Activated CD8-positive, alpha-beta memory T cell treated with anti-CD3 and anti-CD28 coated beads, Interleukin-2, amount 50 U/mL, for 4 hours (primary cell): ENCODE measurements around the gene RBM38.

Experiments
- DNase-seq: peaks from one replicate; pipeline ENCODE4 v3.0.0-alpha.2; 2020

Gene RBM38

GRCh38 chr20:57437672-57438330 lies 46.6 kb downstream of the RBM38 start:
- no peak for DNase-seq

DNA sequence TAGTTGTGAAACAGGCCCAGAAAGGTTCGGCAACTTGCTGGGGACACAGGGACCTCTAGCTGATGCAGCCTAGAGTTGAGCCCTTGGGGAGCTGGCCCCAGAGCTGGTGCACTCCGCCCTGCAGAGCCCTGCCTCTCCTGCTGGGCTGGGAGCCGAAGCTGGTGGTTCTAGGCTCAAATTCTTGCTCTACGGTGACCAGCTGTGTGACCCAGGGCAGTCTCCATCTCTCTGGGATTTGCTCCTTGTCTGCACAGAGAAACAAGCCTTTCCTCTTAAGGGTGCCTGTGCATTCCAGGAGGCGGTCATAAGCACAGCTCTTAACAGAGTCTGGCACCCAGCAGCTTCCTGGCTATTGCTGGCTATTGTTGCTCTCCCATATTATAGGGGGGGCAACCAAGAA lies 47.4 kb downstream of the RBM38 start:
- DNase-seq = no peak

DNA sequence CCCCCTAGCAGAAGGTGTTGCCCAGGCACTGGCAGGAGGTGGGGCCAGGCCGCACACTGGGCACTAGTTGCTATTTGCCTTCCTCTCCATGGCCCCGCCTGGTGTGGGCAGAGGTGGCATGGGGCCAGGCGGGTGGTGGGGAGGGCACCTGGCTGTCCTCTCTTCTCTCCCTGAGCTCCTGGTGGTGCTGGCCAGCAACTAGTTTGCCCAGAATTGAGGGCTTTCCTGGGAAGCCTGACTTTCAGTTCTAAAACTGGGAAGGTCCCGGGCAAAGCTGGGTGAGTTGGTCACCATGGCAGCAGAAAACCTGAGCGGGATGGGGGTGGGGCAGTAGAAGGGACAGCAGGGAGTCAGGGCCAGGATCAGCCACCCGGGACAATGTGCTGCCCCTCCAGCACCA lies 48.2 kb downstream of the RBM38 start:
- DNase-seq = no peak

DNA sequence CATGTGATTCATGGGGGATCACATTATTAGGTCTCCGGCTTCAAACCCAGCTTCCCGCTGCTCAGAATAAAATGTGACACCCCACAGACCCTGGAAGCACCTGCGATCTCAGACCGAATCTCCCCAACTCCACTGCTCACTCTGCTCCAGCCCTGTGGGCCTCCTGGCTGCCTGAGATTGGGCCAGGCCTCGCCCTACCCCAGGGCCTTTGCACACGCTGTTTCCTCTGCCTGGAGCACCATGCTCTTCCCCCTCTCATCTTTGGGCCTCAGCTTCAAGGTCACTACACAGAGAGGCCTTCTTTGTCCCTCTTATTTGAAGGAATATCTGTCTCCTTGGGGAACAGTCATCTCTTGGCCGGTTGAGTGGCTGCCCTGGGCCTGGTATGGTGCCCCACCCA lies 48.8 kb downstream of the RBM38 start:
- DNase-seq = no peak

GRCh38 chr20:57440678-57441509 lies 49.7 kb downstream of the RBM38 start:
- no peak for DNase-seq

DNA sequence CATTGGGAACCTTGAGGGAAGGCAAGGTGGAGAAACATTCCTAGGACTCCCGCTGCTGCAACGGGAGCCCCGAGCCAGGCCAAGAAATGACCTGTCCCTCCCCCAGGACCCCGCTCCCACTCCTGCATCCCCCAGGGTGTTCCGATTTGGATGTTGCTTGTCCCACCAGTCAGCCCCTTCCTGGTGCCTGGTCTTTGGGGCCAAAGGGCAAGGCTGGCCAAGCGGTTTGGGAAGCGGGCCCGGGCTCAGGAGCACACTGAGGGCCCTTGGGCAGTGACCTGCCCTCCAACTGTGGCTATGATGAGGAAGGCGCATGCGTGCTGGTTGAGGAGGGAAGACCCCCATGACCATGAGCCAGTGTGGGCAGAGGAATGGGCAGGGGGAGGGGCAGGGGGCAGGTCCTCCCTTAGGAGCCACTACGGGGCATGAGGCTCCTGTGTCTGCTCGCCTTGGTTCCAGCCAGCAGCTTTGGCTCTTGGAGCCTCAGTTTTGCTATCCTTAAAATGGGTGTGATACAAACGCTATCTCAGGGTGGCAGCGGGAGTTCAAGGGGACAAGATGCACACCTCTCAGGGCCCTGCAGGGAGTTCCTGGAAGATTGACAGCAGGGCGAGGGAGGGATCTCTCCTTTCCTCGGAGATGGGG lies 50.4 kb downstream of the RBM38 start:
- DNase-seq = no peak

GRCh38 chr20:57442158-57442887 lies 51.1 kb downstream of the RBM38 start:
- no peak for DNase-seq

- no peak for DNase-seq
These were observed 51.7 kb downstream of the RBM38 start for GRCh38 chr20:57442888-57443239.

GRCh38 chr20:57443349-57444265 lies 52.4 kb downstream of the RBM38 start:
- DNase-seq = no peak

- DNase-seq = no peak
These were observed 53.3 kb downstream of the RBM38 start for GRCh38 chr20:57444394-57445048.

GRCh38 chr20:57445298-57445697 lies 54.1 kb downstream of the RBM38 start:
- no peak for DNase-seq

- DNase-seq = no peak
These were observed 54.6 kb downstream of the RBM38 start for GRCh38 chr20:57445774-57446173.

DNA sequence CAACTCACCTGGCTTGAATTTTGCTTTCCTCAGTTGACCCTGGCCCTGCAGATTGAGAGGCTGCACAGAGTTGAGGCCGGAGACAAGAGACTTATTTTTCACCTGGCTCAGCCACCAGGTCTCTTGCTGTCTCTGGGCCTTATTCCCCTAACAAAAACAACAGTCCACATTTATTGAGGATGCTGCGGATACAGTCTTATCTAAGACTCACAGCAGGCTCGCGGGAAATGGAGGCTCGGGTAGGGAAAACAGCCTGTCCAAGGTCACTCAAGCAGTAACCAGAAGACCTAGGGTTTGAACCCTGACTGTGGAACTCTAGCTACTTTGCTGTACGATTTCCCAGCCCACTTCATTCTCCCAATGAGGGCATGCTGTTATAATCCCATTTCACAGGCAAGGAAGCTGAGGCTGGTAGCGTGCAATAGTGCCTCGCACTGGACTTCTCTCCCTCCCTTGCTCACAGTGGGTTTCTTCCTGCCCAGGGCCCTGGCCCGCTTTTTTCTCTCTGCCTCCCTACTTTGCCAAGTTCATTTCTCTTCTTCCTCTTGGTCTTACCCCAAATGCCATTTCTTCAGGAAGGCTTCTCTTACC lies 57.7 kb downstream of the RBM38 start:
- DNase-seq = no peak

DNA sequence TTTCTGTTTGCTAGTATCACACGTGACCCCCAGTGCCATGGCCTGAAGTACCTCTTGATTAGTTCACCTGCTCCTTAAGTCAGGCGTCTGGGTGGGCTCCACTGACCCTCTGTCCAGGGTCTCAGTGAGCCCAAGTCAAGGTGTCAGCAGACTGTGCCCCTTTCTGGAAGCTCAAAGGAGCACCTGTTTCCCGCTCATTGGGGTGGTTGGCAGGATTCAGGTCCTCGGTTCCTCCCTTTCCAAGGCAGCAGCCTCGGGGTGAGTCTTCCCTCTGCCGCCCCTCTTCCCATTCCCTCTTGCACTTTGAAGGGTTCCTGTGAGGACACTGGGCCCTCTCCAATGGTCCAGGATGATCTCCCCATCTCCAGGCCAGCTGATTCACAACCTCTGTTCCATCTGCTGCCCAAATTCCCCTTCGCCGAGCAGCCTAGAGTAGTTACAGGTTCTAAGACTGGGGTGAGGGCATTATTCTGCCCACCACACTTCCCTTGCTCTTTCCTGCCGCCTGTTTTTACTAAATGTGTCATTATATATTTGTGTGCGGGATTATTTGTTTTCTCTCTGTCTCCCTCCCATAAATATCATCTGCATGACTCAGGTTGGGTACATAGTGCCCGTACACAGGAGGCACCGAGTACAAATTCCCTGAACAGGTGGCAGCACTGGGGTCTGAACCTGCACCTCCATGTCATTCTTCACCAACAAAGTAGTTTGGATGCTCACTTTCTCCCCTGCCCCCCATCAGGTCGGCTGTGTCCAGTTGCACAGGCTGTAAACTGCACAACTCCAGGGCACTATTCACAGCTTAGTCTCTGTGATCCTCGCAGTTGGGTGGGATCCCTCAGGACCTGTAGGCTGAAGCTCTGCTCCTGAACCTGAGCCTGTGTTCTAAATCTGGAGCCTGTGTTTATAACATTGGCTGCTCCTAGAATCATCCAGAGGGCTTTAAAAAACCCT lies 58.5 kb downstream of the RBM38 start:
- no peak for DNase-seq

DNA sequence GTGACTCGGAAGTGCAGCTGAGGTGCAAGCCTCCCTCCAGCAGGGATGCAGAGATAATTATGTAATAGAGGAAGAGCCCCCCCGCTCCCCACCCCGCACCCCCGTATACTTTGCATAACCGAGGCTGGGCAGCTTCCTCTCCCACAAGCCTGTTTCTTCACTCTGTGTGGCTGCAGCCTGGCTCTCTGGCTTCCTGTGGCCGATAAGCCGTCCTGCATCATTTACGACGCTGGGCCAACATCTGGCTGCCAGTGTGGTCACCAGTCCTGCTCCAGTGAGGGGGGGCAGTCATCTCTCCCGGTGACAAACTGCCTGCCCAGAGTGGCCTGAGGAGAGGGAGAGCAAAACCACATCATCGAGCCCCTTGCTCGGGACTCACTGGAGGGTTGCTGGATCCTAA lies 59.2 kb downstream of the RBM38 start:
- DNase-seq = no peak

DNA sequence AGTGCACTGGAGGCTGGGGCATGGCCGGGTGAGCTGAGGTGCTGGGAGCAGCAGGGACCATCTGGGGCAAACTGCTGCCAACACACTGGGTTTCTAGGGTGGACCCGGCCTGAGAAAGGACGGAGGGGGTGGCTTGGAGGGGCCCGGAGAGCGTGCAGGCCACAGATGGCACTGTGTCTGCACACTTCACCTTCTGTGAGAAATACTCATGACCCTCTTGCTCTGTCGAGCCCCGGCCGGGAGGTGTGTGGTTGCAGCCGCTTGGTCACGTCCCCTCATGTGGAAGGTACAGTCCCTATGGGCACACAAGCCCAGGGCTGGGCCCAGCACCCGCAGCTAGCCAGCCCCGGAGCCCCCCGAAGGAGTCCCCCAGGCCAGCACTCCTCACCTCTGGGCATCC lies 59.7 kb downstream of the RBM38 start:
- no peak for DNase-seq

- no peak for DNase-seq
These were observed 60.2 kb downstream of the RBM38 start for GRCh38 chr20:57451431-57451794.

DNA sequence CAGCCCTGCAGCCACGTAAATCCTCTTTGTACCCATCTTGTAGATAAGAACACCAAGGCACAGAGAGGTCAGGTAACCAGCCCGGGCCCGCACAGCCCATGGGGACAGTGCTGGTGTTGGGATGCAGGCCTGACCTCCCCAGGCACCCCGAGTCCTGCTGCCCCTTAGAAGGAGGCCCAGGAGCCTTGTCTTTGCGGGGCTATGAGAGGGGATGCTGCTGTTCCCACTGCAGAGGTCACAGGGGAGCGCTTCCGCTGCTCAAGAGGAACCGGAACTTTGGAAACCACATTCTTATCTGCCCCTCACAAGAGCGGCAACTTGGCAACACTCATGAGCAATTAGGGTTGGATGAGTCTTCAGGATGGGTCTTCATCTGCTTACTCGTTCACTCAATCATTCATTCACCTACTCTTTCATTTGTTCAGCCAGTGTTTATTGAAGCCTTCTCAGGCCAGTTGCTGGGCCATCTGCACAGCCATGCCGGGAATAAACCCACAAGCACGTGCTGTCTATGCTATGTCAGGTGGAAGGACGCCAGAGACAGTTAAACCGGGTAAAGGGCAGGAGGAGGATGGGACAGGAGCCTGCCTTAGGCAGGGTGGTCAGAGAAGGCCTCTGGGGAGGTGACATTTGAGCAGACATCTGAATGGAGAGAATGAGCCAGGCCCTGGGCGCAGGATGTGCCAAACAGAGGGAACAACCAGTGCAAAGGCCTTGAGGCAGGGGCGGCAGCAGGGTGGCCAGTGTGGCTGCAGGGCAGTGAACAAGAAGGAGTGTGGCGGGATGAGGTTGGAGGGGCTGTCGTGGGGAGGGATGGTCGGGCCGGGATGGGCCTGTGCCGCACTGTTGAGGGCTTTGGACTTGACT lies 60.8 kb downstream of the RBM38 start:
- DNase-seq = no peak

- no peak for DNase-seq
These were observed 64.2 kb downstream of the RBM38 start for GRCh38 chr20:57455386-57455785.
